Right atrium auricular region (tissue), 2 donors: ENCODE results near the gene RIPOR2. TPM values are rescaled to one million over a fixed set of nuclear protein-coding genes. Genes with fewer than 3 reads are reported as not detected.

Source experiments
- DNase-seq: peaks from one replicate; pipeline ENCODE4 v3.0.0-alpha.2; 2019; ENCODE audit warnings: low spot score
- H3K27ac ChIP-seq, 2 donors: fragments of 200-600 bp; sonication (generic); 1 replicate in 1 of 2; 2 replicates in 1 of 2; pipeline ENCODE4 v1.5.1; 2016 to 2019
- H3K27me3 ChIP-seq, 2 donors: fragments of 200-600 bp; sonication (generic); one replicate each; pipeline versions ENCODE4 v1.5.1 to v1.6.0; 2017 to 2019
- H3K36me3 ChIP-seq: fragments of 200-600 bp; sonication (generic); one replicate; pipeline ENCODE4 v1.5.1; 2016
- H3K4me1 ChIP-seq, 2 donors: fragments of 200-600 bp; sonication (generic); one replicate each; pipeline versions ENCODE4 v1.5.1 to v1.6.0; 2017 to 2019
- H3K4me3 ChIP-seq, 2 donors: fragments of 200-600 bp; sonication (generic); 1 replicate in 1 of 2; 2 replicates in 1 of 2; pipeline ENCODE4 v1.5.1; 2017 to 2019; ENCODE audit warnings: mild to moderate bottlenecking in 1 of 2, moderate library complexity in 1 of 2
- H3K9me3 ChIP-seq, 2 donors: fragments of 200-600 bp; sonication (generic); one replicate each; pipeline ENCODE4 v1.5.1; 2019
- CTCF ChIP-seq, 2 donors: fragments of 200-600 bp; sonication (generic); IDR thresholded peaks; one replicate each; pipeline ENCODE4 v1.5.1; 2019; ENCODE audit warnings: antibody characterized with exemption in 2 of 2
- total RNA-seq, 2 donors: library from RNA; depleted of rRNA; stranded (reverse); fragments of >200 nt; gene quantifications; one replicate each; pipeline ENCODE4 v1.1.0, GENCODE V29; 2016

RIPOR2 gene
- total RNA-seq, 2 donors from 2014 or later: 2.4 to 7.3 TPM

GRCh38 chr6:24867104-24867703 is 68.6 kb downstream of the RIPOR2 start:
- Histone ChIP-seq H3K27ac (no peak overlapping the region), H3K27me3 (no peaks in the 10 kb centered on the region), H3K36me3 (no peaks in the 10 kb centered on the region), H3K9me3 (no peaks in the 10 kb centered on the region), H3K4me1 (no peaks in the 10 kb centered on the region), H3K4me3 (no peak overlapping the region)
- no peak for TF ChIP-seq CTCF (IDR thresholded peaks at IDR 0.05)
- DNase-seq: no peak

GRCh38 chr6:24865161-24865560 is 70.6 kb downstream of the RIPOR2 start:
- Histone ChIP-seq H3K4me3 (no peak overlapping the region), H3K27me3 (no peaks in the 10 kb centered on the region), H3K27ac (no peak overlapping the region), H3K9me3 (no peaks in the 10 kb centered on the region), H3K36me3 (no peaks in the 10 kb centered on the region), H3K4me1 (no peaks in the 10 kb centered on the region)
- no peak for DNase-seq
- TF ChIP-seq CTCF (IDR thresholded peaks at IDR 0.05): no peak

- TF ChIP-seq CTCF (IDR thresholded peaks at IDR 0.05): no peak
- no peak overlapping the region for H3K4me3 ChIP-seq
- H3K9me3 ChIP-seq: no peaks in the 10 kb centered on the region
- H3K27ac ChIP-seq: no peak overlapping the region
- no peaks in the 10 kb centered on the region for H3K4me1 ChIP-seq
- no peaks in the 10 kb centered on the region for H3K36me3 ChIP-seq
- no peaks in the 10 kb centered on the region for H3K27me3 ChIP-seq
- DNase-seq: no peak
Observed at GRCh38 chr6:24864343-24864742, 71.4 kb downstream of the RIPOR2 start.

GRCh38 chr6:24861934-24862333 is 73.8 kb downstream of the RIPOR2 start:
- Histone ChIP-seq H3K27me3 (no peaks in the 10 kb centered on the region), H3K36me3 (no peaks in the 10 kb centered on the region), H3K9me3 (no peaks in the 10 kb centered on the region), H3K27ac (no peak overlapping the region), H3K4me3 (no peak overlapping the region), H3K4me1 (peaks cover 0 to 10% of the 10 kb centered on the region in 2 donors)
- DNase-seq: no peak
- TF ChIP-seq CTCF (IDR thresholded peaks at IDR 0.05): no peak

GRCh38 chr6:24859608-24860200 is 76.1 kb downstream of the RIPOR2 start:
- Histone ChIP-seq H3K4me3 (no peak overlapping the region), H3K36me3 (no peaks in the 10 kb centered on the region), H3K4me1 (peaks cover 0 to 10% of the 10 kb centered on the region in 2 donors), H3K9me3 (no peaks in the 10 kb centered on the region), H3K27ac (no peak overlapping the region), H3K27me3 (no peaks in the 10 kb centered on the region)
- TF ChIP-seq CTCF (IDR thresholded peaks at IDR 0.05): no peak
- no peak for DNase-seq

- Histone ChIP-seq H3K9me3 (no peaks in the 10 kb centered on the region), H3K27me3 (no peaks in the 10 kb centered on the region), H3K4me3 (no peak overlapping the region), H3K4me1 (peaks cover 0 to 10% of the 10 kb centered on the region in 2 donors), H3K36me3 (no peaks in the 10 kb centered on the region), H3K27ac (no peak overlapping the region)
- no peak for TF ChIP-seq CTCF (IDR thresholded peaks at IDR 0.05)
- no peak for DNase-seq
Observed at GRCh38 chr6:24859132-24859531, 76.6 kb downstream of the RIPOR2 start.
